ENCODE data around the gene UQCRHL. TPM values are rescaled to one million over a fixed set of nuclear protein-coding genes. Genes with fewer than 3 reads are reported as not detected.

Gene UQCRHL
- total and polyA plus RNA-seq, 3 donors from 2014 or later: 1.5 to 2.5 (median 2.0) TPM

DNA sequence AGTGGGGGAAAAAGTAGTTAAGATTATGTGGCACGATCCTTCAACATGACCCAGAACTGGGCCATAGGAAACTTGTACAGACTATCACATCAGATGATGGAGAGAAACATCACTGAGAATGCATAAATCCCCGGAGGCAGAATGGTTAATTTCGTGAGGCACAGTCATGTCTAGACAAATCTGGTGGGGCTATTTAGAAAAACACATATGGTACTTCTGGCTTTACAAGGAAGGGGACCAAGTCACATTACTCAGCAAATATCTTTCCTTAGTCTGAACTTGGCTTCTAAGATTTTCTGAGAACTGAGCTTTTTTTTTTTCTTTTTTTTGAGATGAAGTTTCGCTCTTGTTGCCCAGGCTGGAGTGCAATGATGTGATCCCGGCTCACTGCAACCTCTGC is 9.2 kb upstream of the UQCRHL start:
- Histone ChIP-seq H3K4me3 (no peak overlapping the region), H3K36me3 (ENCODE audit: low read depth, missing control alignments) (no peaks in the 10 kb centered on the region), H3K9me3 (no peaks in the 10 kb centered on the region), H3K27me3 (no peaks in the 10 kb centered on the region), H3K4me1 (peaks cover 5% of the 10 kb centered on the region), H3K27ac (no peak overlapping the region)
- intact Hi-C loops (cut with DNase I; ENCODE audit: low total_unique reads): no loop called here
- TF ChIP-seq, protein P1, sequence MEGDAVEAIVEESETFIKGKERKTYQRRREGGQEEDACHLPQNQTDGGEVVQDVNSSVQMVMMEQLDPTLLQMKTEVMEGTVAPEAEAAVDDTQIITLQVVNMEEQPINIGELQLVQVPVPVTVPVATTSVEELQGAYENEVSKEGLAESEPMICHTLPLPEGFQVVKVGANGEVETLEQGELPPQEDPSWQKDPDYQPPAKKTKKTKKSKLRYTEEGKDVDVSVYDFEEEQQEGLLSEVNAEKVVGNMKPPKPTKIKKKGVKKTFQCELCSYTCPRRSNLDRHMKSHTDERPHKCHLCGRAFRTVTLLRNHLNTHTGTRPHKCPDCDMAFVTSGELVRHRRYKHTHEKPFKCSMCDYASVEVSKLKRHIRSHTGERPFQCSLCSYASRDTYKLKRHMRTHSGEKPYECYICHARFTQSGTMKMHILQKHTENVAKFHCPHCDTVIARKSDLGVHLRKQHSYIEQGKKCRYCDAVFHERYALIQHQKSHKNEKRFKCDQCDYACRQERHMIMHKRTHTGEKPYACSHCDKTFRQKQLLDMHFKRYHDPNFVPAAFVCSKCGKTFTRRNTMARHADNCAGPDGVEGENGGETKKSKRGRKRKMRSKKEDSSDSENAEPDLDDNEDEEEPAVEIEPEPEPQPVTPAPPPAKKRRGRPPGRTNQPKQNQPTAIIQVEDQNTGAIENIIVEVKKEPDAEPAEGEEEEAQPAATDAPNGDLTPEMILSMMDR (IDR thresholded peaks at IDR 0.05): no peak
- no peak for TF ChIP-seq POLR2A (IDR thresholded peaks at IDR 0.05)
- DNase-seq: no peak
- 70 to 85% methylated on average over 5 of the region's 5 CpGs for WGBS, 2 donors

DNA sequence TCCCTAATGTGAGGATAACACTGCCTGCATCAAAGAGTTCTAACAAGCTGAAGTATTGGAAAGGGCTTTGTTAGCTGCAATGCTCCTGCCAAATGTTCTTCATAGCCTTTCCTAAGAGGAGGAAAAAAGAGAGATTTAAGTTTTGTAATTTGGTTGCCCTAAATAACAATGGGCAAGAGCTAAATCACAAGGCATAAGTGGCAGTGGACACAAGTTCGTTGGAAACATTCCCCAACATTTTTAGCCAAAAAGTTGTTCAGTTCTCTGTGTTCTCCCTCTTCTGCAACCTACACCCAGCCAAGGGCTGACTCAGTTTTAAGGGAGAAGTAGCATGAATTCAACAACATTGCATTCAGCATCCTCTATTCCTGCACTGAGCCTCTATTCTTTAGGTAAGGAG is 2.6 kb upstream of the UQCRHL start:
- Histone ChIP-seq H3K4me1 (peaks cover 5% of the 10 kb centered on the region), H3K4me3 (no peak overlapping the region), H3K27ac (peak overlapping the region in 1 of 2 donors; percentile 48), H3K27me3 (no peaks in the 10 kb centered on the region), H3K36me3 (ENCODE audit: low read depth, missing control alignments) (no peaks in the 10 kb centered on the region), H3K9me3 (no peaks in the 10 kb centered on the region)
- TF ChIP-seq, protein P1 (IDR thresholded peaks at IDR 0.05): no peak
- no peak for TF ChIP-seq POLR2A (IDR thresholded peaks at IDR 0.05)
- intact Hi-C loops (cut with DNase I; ENCODE audit: low total_unique reads): no loop called here
- 45 to 50% methylated on average over 1 of the region's 1 CpG for WGBS, 2 donors
- no peak for DNase-seq

DNA sequence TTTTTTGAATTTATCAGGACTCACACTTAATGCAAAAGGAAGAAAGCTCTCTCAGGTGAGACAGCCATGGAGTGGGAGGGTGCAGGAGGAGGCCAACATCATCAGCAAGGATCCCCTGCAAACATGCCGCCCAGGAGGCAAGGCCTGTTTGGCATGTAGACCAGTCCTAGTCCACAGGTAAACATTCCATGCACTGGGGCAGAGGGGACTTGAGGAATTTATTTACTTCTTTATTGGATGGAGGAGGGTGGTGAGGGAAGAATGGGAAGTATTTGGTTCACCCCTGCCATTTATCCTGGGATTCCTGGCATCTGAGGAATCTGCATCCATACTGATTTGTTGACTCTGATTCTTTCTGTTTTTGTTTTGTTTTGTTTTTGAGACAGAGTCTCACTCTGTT is 1.5 kb upstream of the UQCRHL start:
- H3K27ac ChIP-seq: no peak overlapping the region
- H3K27me3 ChIP-seq: no peaks in the 10 kb centered on the region
- no peak for DNase-seq
- intact Hi-C loops (cut with DNase I; ENCODE audit: low total_unique reads): no loop called here
- 94% methylated on average over 1 of the region's 1 CpG for WGBS, 2 donors
- no peak overlapping the region for H3K4me3 ChIP-seq
- H3K9me3 ChIP-seq: no peaks in the 10 kb centered on the region
- no peaks in the 10 kb centered on the region for H3K36me3 ChIP-seq (ENCODE audit: low read depth, missing control alignments)
- H3K4me1 ChIP-seq: peaks cover 5% of the 10 kb centered on the region
- TF ChIP-seq, protein P1 (IDR thresholded peaks at IDR 0.05): no peak
- TF ChIP-seq POLR2A (IDR thresholded peaks at IDR 0.05): no peak

DNA sequence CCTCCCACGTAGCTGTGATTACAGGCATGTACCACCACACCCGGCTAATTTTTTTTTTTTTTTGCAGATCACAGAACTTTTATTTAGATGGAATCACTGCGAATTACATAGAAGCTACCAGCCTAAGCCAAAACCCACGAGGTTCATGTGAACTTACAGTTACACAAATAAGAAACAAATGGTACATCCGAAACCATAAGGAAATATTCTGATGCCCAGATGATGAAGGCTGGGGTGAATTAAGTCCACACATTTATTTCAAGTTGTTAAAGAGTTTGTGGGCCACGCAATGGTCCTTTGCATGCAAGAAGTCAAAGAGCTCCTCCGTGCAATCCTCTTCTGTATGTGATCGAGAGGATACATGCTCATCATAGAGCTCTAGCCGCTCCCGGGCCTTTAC is 328 bp downstream of the UQCRHL start:
- H3K27ac ChIP-seq: no peak overlapping the region
- H3K27me3 ChIP-seq: no peaks in the 10 kb centered on the region
- no peaks in the 10 kb centered on the region for H3K36me3 ChIP-seq (ENCODE audit: low read depth, missing control alignments)
- DNase-seq: no peak
- peaks cover 5% of the 10 kb centered on the region for H3K4me1 ChIP-seq
- no peaks in the 10 kb centered on the region for H3K9me3 ChIP-seq
- H3K4me3 ChIP-seq: no peak overlapping the region
- 90 to 95% methylated on average over 10 of the region's 10 CpGs for WGBS, 2 donors
- intact Hi-C loops (cut with DNase I; ENCODE audit: low total_unique reads): no loop called here
- TF ChIP-seq, protein P1 (IDR thresholded peaks at IDR 0.05): no peak
- TF ChIP-seq POLR2A (IDR thresholded peaks at IDR 0.05): no peak

DNA sequence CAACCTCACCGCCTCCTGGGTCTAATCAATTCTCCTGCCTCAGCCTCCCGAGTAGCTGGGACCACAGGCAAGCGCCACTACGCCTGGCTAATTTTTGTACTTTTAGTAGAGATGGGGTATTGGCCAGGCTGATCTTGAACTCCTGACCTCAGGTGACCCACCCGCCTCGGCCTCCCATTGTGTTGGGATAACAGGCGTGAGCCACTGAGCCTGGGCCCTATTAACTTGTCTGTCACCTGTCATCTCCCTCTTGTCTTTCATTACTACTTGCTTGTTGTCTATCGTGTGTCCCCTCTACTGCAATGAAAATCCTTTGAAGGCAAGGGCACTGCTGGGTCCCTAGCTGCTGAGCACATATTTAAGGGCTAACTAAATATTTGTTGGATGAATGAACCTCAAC is 3.4 kb downstream of the UQCRHL start:
- no peak for DNase-seq
- no peaks in the 10 kb centered on the region for H3K27me3 ChIP-seq
- H3K27ac ChIP-seq: no peak overlapping the region
- TF ChIP-seq, protein P1 (IDR thresholded peaks at IDR 0.05): no peak
- TF ChIP-seq POLR2A (IDR thresholded peaks at IDR 0.05): no peak
- H3K9me3 ChIP-seq: no peaks in the 10 kb centered on the region
- no peaks in the 10 kb centered on the region for H3K36me3 ChIP-seq (ENCODE audit: low read depth, missing control alignments)
- H3K4me1 ChIP-seq: peaks cover 15% of the 10 kb centered on the region
- no peak overlapping the region for H3K4me3 ChIP-seq
- WGBS, 2 donors: 89 to 97% methylated on average over 7 to 8 of the region's 8 CpGs
- intact Hi-C loops (cut with DNase I; ENCODE audit: low total_unique reads): no loop called here
